ENCODE results near the gene REC8. TPM values are rescaled to one million over a fixed set of nuclear protein-coding genes. Genes with fewer than 3 reads are reported as not detected.

REC8 gene
- total RNA-seq, 1 experiment from 2014 or later: 58.0 TPM

DNA sequence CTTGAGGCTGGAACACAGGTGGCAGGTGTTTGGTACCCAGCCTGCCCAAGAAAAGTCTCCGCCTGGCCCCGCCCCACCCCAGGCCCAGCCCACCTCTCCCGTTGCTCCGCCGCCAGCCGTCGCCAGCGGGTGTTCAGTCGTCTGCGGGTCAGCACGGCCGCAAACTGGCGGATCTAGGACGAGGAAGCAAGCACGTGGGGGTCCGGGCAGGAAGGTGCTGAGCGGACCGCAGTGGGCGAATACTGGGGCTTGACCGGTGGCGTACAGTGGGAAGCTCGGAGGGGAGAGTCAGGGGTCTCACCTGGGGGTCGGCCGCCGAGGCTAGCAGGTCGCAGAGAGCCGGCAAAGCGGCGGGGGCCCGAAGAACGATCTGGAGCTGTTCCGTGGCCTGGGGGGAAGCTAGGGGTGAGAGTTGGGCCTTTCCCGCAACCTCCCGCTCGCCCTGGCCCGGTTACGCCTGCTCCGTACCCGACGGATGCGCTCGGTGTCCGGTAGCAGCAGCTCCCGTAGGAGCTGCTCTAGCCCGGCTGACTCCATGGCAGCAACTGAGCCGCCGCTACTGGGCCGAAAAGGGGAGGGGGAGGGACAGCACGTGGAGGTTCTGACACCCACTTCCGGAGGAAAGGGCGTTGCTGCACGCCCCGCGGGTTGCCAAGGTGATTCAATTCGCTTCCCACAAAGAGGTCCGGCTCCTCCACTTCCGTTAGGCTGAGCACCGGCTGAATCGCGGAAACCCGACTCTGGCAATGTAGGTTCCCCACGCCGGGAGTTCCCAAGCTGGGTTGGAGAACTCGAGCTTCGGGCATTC lies 16.6 kb downstream of the REC8 start, which contains the start of gene IPO4:
IPO4 (minus strand) TSS at position 566 of the 808 bp plus-strand sequence; CDS start at position 537, 29 bp downstream.
- H3K79me2 ChIP-seq (ENCODE audit: insufficient read depth, low read length): no peaks in the 10 kb centered on the region
- H2BK12ac ChIP-seq (ENCODE audit: insufficient read length, low read depth, low read length): no peak within 1 kb of the TSS
- DNase-seq: peak; percentile 98
- peaks cover 15% of the 10 kb centered on the region in 2 experiments for H3K4me1 Mint-ChIP-seq
- no peak within 1 kb of the TSS for H3K27ac ChIP-seq (ENCODE audit: insufficient read length, low read depth, low read length)
- no peaks in the 10 kb centered on the region; the same call in 1 of the 2 replicates for H3K4me1 ChIP-seq (ENCODE audit: insufficient read depth, low read length)
- H3K9me3 Mint-ChIP-seq: no peaks in the 10 kb centered on the region
- no peak within 1 kb of the TSS for H2BK120ac ChIP-seq (ENCODE audit: low read depth, low read length, poor library complexity, severe bottlenecking)
- H3K23ac ChIP-seq (ENCODE audit: insufficient read length, low read depth, low read length): no peak within 1 kb of the TSS
- H2BK5ac ChIP-seq (ENCODE audit: insufficient read length, low read length): no peak within 1 kb of the TSS
- H2BK20ac ChIP-seq (ENCODE audit: low read depth, low read length, poor library complexity, severe bottlenecking): no peak within 1 kb of the TSS
- H3K14ac ChIP-seq (ENCODE audit: insufficient read depth, low read length): no peak within 1 kb of the TSS
- no peak within 1 kb of the TSS for H4K5ac ChIP-seq (ENCODE audit: insufficient read length, low read depth, low read length)
- no peaks in the 10 kb centered on the region for H4K20me1 ChIP-seq (ENCODE audit: control insufficient read depth, insufficient read depth, insufficient read length)
- peak within 1 kb of the TSS; percentile 46 for H3K9ac ChIP-seq (ENCODE audit: extremely low read depth, insufficient read length, low read length)
- H3K27me3 Mint-ChIP-seq (ENCODE audit: low read depth): no peaks in the 10 kb centered on the region; the same call in 1 of the 2 replicates
- H4K8ac ChIP-seq (replicated peaks; ENCODE audit: insufficient read length, low read depth, low read length): no peak within 1 kb of the TSS
- H2AK5ac ChIP-seq (ENCODE audit: insufficient read length, low read length): no peak within 1 kb of the TSS
- H3K9me3 ChIP-seq (ENCODE audit: control insufficient read depth, low read depth, low read length): no peaks in the 10 kb centered on the region
- no peak within 1 kb of the TSS for H4K91ac ChIP-seq (ENCODE audit: insufficient read length, low read depth, low read length)
- peak within 1 kb of the TSS; percentile 94 to 95 for H3K4me3 Mint-ChIP-seq
- H3K79me1 ChIP-seq (ENCODE audit: insufficient read depth, low read depth, low read length, poor library complexity, severe bottlenecking): peaks cover 4% of the 10 kb centered on the region
- H3T11ph ChIP-seq (ENCODE audit: low read length): no peak within 1 kb of the TSS
- H3K36me3 Mint-ChIP-seq (ENCODE audit: insufficient read depth in 1 of 3, low read depth in 3 of 3): peaks cover 26 to 76% (median 63%) of the 10 kb centered on the region in 3 experiments
- H3K23me2 ChIP-seq (ENCODE audit: insufficient read length, low read depth, low read length, poor library complexity, severe bottlenecking): no peaks in the 10 kb centered on the region
- no CpG with 5 or more reads among the region's 65 CpGs for WGBS (ENCODE audit: extremely low coverage, insufficient read length, low lambda C conversion rate)
- H3K4me2 ChIP-seq (ENCODE audit: insufficient read depth, insufficient read length, low read length): peak within 1 kb of the TSS; percentile 38
- peak within 1 kb of the TSS; percentile 93 to 98 (median 96) for H3K27ac Mint-ChIP-seq
- no peak within 1 kb of the TSS for H2AFZ ChIP-seq (ENCODE audit: low read length)
- no peak within 1 kb of the TSS for H3K18ac ChIP-seq (ENCODE audit: insufficient read length, low read depth, low read length)
- H3K4ac ChIP-seq (ENCODE audit: low read depth, low read length): no peak within 1 kb of the TSS
- H3K56ac ChIP-seq (ENCODE audit: insufficient read length, low read depth, low read length): no peak within 1 kb of the TSS
- TF ChIP-seq, protein P1, sequence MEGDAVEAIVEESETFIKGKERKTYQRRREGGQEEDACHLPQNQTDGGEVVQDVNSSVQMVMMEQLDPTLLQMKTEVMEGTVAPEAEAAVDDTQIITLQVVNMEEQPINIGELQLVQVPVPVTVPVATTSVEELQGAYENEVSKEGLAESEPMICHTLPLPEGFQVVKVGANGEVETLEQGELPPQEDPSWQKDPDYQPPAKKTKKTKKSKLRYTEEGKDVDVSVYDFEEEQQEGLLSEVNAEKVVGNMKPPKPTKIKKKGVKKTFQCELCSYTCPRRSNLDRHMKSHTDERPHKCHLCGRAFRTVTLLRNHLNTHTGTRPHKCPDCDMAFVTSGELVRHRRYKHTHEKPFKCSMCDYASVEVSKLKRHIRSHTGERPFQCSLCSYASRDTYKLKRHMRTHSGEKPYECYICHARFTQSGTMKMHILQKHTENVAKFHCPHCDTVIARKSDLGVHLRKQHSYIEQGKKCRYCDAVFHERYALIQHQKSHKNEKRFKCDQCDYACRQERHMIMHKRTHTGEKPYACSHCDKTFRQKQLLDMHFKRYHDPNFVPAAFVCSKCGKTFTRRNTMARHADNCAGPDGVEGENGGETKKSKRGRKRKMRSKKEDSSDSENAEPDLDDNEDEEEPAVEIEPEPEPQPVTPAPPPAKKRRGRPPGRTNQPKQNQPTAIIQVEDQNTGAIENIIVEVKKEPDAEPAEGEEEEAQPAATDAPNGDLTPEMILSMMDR (conservative IDR thresholded peaks at IDR 0.05): no peak
- H3K27me3 ChIP-seq (ENCODE audit: insufficient read depth, low read length): no peaks in the 10 kb centered on the region
- H2BK15ac ChIP-seq (ENCODE audit: low read depth, low read length): no peak within 1 kb of the TSS
